Embryonic facial prominence (tissue), 1 donor: ENCODE data around the gene EEFSEC.

Experiments
- DNase-seq: peaks from one replicate; pipeline ENCODE4 v3.0.0-alpha.2; 2016; ENCODE audit errors: extremely low spot score

The EEFSEC gene

DNA sequence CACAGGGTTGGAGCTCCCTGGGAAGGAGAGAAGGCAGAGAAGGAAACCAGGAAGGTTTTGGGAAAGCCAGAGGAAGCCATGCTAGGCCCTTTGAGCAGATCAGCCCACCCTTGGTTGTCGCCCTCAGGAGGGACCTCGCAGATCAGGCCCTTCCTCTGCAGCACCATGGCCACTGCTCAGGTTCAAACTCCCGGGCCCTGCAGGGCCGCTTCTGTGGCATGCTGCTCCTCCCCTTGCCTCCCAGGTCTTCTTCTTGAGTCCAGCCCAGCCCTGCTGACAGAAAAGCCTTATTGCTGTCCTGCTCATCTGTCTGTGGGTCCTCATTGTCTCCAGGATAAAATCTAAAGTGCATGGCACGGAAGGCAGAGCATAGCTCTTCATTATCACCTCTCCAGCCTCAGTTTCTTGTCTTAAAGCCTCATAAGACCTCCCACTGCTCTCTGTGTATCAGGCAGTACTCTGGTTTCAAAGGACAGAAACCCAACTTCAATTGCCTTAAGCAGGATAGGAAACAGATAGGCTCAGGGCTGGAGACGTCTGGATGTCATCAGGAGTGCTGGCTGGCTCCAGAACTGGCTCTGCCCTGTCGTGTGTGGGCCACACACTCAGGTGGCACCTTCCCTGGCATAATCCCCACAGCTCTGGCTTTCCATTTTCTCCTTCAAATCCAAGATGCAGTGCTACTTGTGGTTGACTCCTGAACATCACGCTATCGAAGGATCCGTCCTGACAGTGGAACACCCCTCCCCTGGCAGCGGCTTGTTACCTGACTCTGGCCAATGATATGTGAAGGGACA lies 118.5 kb downstream of the EEFSEC start:
- no peak for DNase-seq

DNA sequence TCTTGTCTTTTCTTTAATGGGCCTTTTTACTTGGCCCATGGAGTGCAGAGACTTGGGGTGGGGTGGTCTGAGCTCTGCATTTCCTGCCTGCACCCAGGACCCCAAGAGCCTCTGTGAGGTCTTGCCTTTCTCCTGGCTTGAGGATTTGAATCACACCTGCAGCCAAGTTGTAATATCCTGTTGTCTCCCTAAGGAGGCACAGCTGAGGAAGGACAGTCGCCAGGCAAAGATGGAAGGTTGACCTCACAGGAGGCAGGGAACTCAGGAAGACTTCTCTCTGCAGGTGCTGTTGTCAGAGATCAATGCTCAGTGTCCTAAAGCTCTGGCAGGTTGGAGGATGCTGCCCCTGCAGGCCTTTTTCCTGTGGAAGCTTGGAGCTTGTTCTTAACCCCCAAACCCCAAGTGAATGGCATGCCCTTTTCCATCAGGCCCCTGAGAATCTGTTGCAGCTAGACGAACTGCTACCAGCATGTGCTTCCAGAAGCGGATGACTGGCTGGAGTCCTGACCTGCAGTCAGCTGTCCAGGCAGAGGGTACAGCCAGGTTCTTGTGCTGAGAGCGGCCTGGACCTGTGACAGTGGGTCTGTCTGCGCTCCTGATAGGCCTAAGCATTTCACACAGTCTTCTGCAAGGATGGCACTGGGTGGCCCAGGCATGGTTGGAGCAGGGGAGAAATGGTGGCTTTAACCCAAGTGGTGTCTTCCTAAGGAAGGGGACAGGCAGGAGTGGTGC lies 120.0 kb downstream of the EEFSEC start:
- DNase-seq, result no peak

DNA sequence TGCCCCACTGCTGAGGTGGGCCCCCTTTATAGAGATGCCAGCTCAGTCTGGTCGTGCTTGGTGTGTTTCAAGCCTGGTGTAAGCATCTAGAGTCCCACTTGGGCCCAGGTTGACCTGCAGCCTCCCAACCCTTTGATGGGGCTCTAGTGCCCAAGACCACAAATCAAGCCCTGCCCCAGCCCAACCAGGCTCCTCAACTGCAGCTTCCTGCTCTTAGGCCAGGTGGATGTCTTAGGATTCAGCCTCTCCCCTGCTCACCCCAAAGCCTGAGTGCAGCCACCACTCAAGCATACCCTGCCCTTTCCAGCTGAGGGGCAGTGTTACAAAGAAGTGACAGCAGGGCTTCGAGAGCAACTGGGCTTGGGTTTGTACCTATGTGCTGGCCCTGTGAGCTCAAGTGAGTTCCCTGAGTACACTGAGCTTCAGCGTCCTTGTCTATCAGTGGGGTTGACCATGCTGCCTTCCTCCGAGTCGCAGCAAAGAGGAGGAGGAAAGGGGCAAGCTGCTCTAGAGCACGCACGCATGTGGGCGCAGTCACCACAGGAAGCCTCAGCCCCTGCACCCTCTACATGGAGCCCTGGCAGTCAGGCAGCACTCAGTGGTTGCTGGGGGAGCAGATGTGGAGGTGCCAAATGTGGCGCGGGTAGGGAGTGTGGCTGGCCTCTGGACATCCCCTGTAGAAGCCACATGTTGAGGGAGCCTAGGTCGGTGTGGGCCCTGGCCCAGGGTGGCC lies 120.7 kb downstream of the EEFSEC start:
- no peak for DNase-seq

DNA sequence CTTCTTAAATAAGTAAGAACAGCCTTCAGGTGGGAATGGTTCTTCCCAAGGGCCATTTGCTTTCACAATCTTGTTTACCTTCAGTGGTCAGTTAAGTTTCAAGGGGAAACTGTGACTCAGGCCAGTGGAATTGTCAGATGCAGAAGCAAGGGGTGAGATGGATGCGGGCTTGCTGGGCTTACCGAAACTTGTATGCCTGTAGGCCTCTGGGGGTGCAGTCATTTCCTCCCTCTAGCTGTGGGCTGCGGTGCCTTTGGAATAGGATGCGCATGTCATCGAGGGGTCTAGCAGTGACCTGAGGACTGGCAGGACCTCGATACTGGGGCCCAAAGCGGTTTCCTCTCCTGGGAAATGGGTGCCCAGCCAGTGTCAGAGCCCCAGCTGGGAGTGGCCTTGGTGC lies 121.6 kb downstream of the EEFSEC start:
- DNase-seq, result no peak

DNA sequence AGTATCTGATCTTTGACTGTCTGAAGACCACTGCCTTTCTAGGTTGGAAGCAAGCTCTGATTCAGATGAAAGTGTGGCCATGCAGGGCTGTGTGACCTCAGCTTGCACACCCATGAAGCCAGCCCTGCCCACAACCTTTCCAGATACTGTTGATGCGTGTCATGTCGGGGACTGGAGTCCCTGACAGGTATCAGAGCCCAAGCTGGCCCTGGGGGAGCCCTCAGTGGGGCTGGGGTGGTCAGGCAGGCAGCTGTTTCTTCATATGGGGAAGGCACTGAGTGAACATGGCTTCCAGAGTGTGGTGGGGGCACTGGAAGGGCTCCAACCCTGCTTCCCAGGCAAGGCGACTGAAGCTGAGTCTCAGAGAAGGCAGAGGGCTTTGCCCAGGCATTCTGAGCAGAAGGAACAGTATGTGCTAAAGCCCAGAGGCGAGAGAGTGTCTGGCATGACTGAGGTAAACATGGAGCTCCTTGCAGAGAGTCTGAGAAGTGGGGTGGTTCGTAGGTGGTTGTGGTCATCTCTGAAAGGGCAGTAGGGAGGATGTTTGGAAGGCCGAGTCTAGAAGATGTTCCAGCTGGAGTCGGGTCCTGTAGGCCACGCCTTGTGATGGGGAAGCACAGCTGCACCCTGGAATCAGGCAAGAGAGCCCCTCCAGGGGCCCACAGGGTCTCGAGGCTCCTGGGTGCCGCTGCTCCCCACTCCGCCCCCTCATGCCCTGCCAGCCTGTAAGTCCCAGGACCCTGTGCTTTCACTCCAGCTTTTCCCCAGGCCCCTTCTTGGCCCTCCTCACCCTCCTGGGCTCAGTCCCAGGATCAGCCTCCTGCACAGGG lies 122.2 kb downstream of the EEFSEC start:
- DNase-seq, result no peak

DNA sequence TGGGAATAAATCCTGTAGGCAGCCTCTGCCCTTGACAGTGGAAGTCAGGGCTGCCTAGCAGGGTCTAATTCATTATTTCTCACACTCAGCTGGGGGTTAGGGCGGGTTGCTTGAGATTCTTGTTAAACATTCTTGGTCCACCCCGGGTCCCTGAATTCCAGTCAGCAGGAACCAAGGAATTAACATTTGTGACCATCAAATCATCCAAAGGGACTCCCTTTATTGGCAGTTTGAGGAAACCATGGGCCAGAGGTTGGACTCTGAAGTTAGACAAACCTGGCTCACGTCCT lies 122.8 kb downstream of the EEFSEC start:
- DNase-seq, result no peak

DNA sequence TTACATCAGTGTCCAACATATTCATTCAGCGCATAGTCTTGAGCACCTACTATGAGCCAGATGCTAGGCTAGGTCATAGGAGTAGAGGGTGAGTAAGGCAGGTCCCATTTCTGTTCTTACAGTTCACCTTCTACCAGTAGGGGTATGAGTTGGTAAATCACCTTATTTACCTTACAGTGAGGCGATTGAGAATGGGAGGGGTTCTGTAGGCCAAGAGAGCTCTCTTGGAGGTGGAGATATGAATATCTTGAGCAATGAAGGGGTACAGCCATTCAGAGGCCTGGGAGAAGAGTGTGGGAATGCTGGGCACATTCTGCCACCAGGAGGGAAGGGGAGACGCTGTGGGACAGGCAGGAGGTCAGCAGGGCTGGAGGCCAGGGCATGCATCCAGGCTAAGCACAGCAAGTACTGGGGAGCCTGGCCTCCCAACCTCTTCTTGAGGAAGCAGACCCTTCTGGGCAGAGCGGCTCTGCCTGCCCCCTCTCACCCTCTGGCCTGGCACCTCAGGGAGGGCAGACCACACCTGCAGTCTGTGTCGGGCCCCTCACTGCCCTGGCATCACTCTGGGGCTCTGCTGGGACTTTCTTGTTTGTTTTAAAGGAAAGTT lies 123.4 kb downstream of the EEFSEC start:
- DNase-seq, result no peak

DNA sequence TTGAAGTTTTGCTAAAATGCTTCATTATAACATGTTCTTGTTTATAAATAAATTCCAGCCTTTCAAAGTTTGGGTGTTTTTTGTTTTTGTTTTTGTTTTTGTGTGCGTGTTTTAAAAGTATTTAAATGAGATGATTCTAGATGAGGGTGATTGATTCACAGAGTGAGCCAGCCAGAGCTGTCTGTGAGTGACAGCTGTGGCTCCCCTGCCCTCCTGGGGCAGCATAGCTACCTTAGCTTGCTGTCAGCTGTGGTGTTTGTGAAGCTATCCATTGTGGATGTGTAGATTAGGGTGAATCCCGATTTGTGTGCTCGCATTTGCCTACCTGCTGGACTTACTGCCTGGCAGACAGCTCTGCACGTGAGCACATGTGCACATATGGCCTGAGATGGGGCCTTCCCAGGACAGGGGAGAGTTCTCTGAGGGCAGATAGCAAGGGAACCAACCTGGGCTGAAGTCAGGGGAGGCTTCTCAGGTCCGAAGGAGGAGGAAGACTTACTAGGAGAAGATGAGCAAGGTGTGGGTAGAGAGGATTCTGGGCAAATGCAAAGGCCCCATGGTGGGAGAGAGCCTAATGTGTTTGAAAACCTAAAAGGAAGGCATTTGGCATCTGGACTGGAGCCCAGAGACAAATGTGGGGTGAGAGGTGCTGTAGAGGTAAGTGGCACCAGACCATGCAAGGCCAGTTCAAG lies 124.2 kb downstream of the EEFSEC start:
- no peak for DNase-seq

DNA sequence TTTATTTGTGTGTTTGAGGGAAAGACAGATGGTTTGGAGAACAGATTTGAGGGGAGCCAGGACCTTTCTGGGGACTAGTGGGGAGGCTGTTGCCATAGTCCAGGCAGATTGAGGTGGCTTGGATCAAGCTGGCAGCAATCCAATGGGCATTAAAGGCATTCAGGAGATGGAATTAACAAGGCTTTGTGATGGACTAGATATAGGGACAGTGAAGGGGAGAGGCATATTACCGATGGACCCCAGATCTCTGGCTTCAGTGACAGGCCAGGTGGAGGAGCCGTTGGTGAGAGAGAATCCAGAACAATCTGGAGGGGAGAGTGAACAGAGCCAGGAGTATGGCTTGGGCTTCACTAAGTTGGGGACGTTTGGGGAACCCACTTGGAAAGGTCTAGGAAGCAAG lies 124.8 kb downstream of the EEFSEC start:
- DNase-seq, result no peak

DNA sequence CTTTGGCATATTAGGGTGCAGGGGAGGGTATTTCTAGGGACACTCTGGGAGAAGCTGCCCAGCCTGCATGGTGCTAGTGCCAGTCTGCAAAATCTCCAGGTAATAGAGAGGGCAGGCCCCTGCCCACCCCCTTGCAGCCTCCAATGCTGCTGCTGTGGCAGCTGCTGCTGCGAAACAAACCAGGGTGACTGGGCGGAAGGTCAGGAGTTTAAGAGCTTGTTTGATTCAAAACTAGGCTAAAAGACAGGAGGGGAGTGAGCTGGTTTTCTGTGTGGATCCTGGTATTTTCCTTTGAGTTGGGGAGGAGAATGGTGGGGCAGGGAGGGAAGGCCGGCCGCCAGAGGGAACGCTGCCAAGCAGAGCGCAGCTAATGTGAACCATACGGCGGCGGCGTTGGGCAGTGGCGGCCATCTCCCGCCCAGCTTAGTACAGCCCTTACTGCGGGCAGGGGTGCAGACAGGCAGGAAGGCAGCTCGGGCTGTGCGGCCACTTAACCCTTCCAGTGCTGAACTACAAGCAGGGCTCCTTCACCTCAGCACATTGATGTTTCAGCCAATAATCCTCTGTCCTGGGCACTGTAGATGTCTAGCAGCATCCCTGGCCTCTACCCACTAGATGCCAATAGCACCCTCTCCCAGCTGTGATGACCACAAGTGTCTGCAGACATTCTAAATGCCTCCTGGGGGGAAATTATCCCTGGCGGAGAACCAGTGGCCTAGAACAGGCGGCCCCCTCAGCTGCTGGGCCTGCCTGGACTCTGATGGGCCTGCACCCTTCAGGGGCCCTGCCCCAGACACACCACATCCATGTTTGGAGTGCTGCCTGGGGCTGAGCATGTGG lies 125.7 kb downstream of the EEFSEC start:
- peak; percentile 73 for DNase-seq

DNA sequence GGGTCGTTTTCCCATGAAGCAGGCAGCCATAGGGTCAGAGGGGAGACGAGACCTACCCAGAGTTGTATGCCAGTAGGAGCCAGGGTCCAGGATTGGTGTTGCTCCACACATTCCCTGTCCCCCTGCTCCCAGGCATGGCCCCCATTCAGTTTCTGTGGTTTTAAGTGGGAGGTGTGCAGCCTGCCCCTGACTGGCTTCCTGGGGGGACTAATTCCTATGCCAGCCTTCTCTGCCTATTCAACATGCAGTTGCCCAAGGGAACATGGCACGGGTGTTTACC lies 126.3 kb downstream of the EEFSEC start:
- no peak for DNase-seq

DNA sequence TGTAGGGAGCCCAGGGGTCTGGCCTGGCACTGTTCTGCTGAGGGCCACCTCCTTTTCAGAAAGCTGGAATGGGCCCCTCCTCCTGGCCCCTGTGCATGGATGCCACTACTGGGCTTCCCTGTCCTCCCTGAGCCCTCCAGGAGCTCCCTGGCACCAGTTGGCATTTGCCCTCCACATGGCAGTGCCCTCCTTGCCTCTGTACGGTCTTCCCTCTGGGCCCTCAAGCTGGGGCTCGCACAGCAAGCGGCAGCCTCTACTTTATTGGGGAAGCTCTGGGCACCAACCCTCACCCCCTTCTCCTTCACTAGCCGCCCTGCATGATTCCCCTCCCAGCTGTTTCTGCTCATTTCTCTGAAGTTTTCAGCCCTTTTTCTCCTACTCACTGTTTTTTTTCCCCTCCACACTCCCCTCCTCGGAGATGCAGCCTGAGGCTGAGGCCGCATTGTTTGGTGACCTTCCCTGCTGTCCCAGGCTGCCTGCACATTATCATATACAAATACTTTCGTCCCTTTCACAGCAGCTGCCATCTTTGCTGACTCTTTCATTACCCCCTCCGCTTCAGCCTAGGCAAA lies 127.3 kb downstream of the EEFSEC start:
- no peak for DNase-seq

DNA sequence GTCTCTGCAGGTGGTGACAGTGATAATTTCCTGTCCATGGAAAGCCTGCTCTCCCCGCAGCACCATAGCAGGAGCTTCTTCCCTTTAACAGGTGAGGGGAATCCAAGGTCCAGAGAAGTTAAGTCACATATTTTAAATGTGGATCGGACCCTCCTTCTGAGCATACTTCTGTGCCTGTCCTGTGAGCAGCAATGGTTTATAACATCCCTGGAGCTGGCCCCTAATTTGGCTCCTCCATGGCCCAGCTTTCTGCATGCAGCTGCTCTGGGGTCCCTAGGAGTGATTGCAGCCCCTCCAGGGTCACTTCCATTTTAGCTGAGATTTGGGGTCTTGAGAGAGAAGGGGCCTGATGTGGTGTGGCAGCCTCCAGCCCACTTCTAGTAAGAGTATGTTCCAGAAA lies 127.8 kb downstream of the EEFSEC start:
- DNase-seq, result no peak

DNA sequence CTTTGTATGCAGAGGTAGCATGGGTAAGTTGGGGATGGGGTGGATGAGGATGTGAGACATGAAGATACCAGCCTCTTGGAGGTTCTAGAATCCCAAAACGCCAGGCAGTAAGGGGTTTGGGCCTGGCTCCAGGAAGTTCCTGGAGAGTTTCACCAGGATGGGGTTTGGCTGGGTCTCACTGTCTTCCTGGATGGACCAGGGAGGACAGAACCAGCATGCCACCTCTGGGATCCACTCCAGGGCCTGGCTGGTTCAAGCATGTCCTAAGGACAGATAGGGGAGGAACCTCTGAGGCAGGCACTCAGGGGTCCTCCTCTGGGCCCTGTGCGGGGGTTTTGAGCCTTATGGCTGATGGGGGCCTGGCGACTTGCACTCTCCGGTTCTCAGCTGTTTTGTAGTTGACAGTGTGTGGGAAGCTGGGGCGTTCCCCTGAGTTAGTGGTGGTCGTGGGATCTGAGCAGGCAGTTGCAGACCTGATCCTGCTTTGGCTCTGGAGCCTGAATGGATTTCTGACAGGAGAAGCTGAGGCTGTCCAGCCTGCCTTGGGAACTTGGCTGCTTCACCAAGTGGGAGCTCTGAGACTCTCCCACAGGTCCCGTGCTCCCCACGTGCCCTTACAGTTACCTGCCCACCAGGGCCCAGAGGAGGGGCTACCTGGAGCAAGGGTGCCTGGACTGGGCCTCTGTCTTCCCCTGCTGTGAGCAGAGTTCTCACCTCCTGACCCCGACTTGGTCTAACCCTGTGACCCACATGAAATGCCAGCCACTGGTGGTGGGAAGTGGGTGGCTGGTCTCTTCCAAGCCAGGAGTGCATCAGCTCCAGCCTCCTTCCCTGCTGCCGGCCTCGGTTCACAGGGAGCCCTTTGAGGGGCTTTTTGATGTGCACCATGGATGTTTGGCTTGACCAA lies 128.4 kb downstream of the EEFSEC start:
- DNase-seq, result no peak

DNA sequence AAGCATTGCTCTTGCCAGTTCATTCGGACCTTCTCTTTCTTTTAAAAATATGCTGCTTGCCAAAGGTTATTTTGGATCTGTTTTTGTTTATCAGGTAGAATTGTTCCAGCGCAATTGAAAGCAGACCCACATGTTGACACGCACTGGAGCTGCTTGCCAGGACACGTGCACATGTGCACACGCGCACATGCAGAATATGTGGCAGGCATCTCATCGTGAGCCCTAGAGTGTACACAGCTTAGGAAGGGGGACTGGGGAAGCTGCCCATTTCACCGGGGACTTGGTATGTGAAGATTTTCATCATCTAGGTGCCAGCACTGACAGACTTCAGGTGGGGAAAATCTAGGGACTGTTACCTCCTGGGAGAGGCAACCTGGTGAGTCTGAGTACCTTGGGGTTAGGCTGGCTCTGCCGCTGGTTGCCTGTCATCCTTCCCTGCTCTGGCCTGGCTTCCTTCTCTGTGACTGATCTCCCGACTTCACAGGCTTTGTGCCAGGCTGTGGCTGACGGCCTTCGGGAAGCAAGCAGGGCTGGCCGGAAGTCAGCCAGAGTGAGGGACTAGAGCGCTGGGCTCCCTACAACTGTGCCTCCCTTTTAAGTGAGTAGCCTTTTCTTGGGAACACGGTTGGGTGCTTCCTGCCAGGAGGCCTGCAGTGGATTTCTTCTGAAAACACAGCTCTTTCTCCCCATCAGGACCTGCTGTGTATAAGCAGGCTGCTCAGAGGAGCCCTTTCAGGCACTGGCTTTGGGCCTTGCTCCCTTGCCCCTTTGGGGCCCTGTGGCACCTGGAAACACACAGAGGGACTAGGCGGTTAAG lies 129.3 kb downstream of the EEFSEC start:
- peak; percentile 31 for DNase-seq

DNA sequence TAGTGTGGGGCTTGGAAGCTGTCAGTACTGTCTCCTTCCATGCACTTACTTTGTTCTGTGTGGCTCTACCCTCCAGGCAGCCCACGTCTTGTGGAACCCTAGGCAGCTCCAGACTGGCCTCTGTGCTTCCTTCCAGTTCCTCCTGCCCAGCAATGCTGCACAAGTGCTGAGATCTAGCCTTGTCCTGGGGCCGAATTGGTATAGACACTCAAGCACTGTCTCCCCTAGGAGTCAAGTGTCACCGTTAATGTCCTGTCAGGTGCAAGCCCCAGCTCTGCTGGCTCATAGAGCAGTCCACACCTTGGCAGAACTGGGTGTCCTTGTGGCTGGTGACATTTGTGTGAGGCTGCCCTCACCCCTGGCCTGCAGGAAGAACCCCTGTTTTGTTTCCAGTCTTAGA lies 130.1 kb downstream of the EEFSEC start:
- DNase-seq, result no peak

DNA sequence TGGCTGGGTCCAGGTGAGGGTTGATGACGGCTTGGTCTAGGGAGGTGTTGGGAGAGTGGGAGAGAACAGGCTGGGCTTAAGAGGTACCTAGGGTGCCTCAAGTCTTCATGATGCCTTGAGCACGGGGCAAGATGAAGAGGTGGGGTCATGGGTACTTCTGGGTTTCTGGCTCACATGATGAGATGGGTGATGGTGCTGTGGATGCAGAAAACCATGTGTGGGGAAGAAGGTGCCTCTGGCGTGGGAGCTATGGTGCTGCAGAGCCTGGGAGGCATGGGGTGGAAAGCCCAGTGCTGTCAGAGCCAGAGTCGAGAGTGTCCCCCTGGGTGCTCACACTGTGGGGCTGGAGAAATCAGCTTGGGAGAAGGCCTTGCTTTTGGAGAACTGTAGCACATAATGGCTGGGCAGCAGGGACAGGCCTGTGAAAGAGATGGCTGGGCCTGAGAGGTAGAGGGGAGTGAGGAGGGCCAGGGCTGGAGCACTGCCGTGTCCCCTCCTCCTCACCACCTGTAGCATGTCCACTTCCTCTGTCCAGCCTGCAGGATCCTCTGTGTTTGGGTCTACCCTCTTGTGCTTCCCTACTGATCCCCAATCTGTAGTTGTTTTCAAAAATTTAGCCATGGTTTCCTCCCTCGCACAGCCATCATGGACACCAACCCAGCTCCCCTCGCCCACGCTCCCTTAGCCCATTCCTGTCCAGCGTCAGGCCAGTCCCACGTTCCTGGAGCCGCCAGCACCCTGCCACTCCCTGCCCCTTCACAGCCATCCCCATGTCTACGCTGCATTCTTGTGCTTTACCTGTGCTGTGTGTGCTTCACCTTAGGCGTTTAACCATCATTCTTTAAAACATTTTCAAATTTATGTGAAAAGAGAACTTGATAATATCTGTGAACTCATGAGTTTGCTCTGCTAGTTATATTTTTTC lies 132.0 kb downstream of the EEFSEC start:
- DNase-seq, result no peak
